Naive B cell (primary cell): Measurements from ENCODE around the gene ZNF385B. TPM values are rescaled to one million over a fixed set of nuclear protein-coding genes. Genes with fewer than 3 reads are reported as not detected.
A peak's percentile ranks its signal among the peaks of the same experiment; 100 is the strongest.
"Not testable (repeated sequence)": the region's sequence is repeated elsewhere in the genome, so short reads cannot be mapped to it uniquely, and the experiment has no call there.

Experiments used
- ATAC-seq, 2 donors: fragments of 150-1000 bp; cut with Tn5 transposase; 2 replicates each; pipeline ENCODE4 v1.10.0; 2021; ENCODE audit warnings: low read depth in 2 of 2, mild to moderate bottlenecking in 2 of 2, moderate library complexity in 2 of 2
- DNase-seq: peaks from one replicate; pipeline ENCODE4 v3.0.0; 2022
- H3K27ac Mint-ChIP-seq, 6 donors: one replicate each; pipeline ENCODE4 v1.8.0; 2020 to 2022; ENCODE audit warnings: mild to moderate bottlenecking in 6 of 6, mixed read lengths in 6 of 6, moderate library complexity in 5 of 6, inconsistent platforms in 2 of 6
- H3K27me3 Mint-ChIP-seq, 3 donors: one replicate each; pipeline ENCODE4 v1.8.0; 2021 to 2022; ENCODE audit warnings: mixed read lengths in 3 of 3, mild to moderate bottlenecking in 1 of 3
- H3K36me3 Mint-ChIP-seq, 2 donors: one replicate each; pipeline ENCODE4 v1.8.0; 2020 to 2022; ENCODE audit warnings: mixed read lengths in 2 of 2, inconsistent platforms in 1 of 2, mild to moderate bottlenecking in 1 of 2
- H3K4me1 Mint-ChIP-seq, 3 donors: one replicate each; pipeline ENCODE4 v1.8.0; 2020 to 2022; ENCODE audit warnings: mixed read lengths in 3 of 3, inconsistent platforms in 1 of 3, mild to moderate bottlenecking in 1 of 3, moderate library complexity in 1 of 3
- H3K4me3 Mint-ChIP-seq, 8 donors: one replicate each; pipeline ENCODE4 v1.8.0; 2020 to 2022; ENCODE audit warnings: mild to moderate bottlenecking in 8 of 8, mixed read lengths in 8 of 8, moderate library complexity in 8 of 8, inconsistent platforms in 2 of 8
- H3K9me3 Mint-ChIP-seq, 7 donors: one replicate each; pipeline ENCODE4 v1.8.0; 2020 to 2022; ENCODE audit warnings: mixed read lengths in 7 of 7, mild to moderate bottlenecking in 5 of 7, inconsistent platforms in 2 of 7, moderate library complexity in 1 of 7
- polyA plus RNA-seq, 6 donors: library from polyadenylated mRNA; unstranded; fragments of 300-500 nt; fragmentation: Illumina TruSeq; gene quantifications; one replicate each; pipeline ENCODE4 v1.2.3, GENCODE V29; 2021; ENCODE audit warnings: low read depth in 6 of 6

Gene ZNF385B
- polyA plus RNA-seq, 6 donors from 2014 or later, result not detected

DNA sequence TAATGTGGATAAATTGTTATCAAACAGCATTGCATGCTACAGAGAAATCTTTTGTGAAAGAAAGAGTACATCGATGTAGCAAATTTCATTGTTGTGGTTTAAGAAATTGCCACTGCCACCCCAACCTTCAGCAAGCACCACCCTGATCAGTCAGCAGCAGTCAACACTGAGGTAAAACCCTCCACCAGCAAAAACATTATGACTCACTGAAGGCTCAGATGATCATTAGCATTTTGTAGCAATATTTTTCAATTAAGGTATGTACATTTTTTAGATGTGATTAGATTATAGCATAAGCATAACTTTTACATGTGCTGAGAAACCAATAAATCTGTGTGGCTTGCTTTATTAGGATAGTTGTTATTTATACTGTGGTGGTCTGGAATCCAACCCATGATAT lies 75.5 kb downstream of the ZNF385B start:
- Mint-ChIP-seq H3K4me3 (no peak overlapping the region), H3K4me1 (no peaks in the 10 kb centered on the region), H3K9me3 (peaks cover 0 to 12% (median 3%) of the 10 kb centered on the region in 7 donors), H3K36me3 (no peaks in the 10 kb centered on the region), H3K27me3 (peaks cover 0 to 3% (median 0%) of the 10 kb centered on the region in 3 donors), H3K27ac (no peak overlapping the region)
- ATAC-seq (no peak), DNase-seq (no peak)

DNA sequence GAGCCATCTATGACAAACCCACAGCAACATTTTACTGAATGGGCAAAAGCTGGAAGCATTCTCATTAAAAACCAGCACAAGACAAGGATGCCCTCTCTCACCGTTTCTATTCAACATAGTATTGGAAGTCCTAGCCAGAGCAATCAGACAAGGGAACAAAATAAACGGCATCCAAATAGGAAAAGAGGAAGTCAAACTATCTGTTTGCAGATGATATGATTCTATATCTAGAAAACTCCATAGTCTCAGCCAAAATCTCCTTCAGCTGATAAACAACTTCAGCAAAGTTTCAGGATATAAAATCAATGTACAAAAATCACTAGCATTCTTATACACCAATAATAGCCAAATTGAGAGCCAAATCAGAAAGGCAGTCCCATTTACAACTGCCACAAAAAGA lies 79.1 kb downstream of the ZNF385B start:
- H3K36me3 Mint-ChIP-seq, H3K27ac Mint-ChIP-seq, H3K27me3 Mint-ChIP-seq, H3K4me1 Mint-ChIP-seq, ATAC-seq, DNase-seq, H3K4me3 Mint-ChIP-seq: not testable (repeated sequence)
- H3K9me3 Mint-ChIP-seq, result peaks cover 0 to 12% (median 3%) of the 10 kb centered on the region in 7 donors

DNA sequence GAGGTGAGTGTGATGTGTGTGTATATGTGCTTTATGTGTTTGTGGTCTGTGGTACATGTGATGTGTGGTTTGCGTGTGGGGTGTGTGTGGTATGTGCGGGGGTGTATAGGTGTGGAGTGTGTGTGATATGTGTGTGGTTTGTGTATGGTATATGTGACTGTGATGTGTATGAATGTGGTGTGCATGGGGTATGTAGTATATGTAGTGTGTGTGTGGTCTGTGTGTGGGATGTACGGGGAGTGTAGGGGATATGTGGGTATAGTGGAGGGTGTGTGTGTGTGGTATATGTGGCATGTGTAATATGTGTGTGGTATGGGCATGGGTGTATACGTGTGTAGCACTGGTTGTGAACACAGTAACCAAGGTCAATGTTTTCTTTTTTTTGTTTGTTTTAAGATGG lies 87.4 kb downstream of the ZNF385B start:
- H3K36me3 Mint-ChIP-seq, result no peaks in the 10 kb centered on the region
- ATAC-seq (no peak), DNase-seq (no peak)
- H3K27me3 Mint-ChIP-seq, result peaks cover 14 to 31% (median 23%) of the 10 kb centered on the region in 3 donors
- no peak overlapping the region for H3K4me3 Mint-ChIP-seq
- no peaks in the 10 kb centered on the region for H3K4me1 Mint-ChIP-seq
- H3K27ac Mint-ChIP-seq, result no peak overlapping the region
- H3K9me3 Mint-ChIP-seq, result peaks cover 0 to 5% (median 0%) of the 10 kb centered on the region in 7 donors

DNA sequence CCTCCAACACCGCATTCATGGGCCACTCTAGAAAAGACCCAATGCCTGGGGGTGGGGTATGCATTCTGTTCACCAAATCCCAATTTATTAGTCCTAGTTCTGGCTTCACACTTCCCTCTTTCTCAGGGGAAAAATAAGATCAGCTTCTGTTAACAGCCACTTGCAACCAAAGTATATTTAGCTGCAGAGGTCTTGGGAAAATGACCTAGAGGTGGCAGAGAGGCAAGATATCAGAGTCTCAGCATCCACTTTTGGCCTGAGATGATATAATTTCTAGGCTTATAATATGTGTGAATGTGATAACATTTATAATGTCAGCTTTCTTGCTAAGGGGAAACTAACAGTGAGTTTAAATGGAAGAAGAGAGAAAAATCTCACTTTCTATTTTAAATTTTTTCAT lies 89.1 kb downstream of the ZNF385B start:
- ATAC-seq (no peak), DNase-seq (no peak)
- Mint-ChIP-seq H3K4me1 (no peaks in the 10 kb centered on the region), H3K27me3 (peaks cover 16 to 27% (median 23%) of the 10 kb centered on the region in 3 donors), H3K4me3 (no peak overlapping the region), H3K36me3 (no peaks in the 10 kb centered on the region), H3K9me3 (peaks cover 0 to 5% (median 0%) of the 10 kb centered on the region in 7 donors), H3K27ac (no peak overlapping the region)

DNA sequence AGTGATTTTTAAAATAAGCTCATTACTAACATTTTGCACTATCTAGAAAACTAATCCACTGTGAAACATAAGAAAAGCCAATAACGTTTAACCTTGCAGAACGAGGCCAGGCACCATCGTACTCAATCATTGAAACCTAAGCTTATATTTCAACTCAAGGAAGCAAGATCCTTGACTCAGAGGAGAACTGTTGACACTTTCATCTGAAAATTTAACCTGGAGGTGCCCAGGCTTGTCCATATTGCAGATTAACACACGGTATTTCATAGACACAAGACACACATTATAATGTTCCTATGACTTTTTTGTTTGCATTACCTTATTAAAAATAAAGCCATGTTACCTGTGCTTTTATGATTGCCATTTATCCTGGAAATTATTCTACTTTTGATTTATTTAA lies 89.6 kb downstream of the ZNF385B start:
- DNase-seq, result no peak
- Mint-ChIP-seq H3K4me1 (no peaks in the 10 kb centered on the region), H3K27me3 (peaks cover 19 to 28% (median 23%) of the 10 kb centered on the region in 3 donors), H3K4me3 (no peak overlapping the region), H3K36me3 (no peaks in the 10 kb centered on the region), H3K27ac (no peak overlapping the region), H3K9me3 (peaks cover 0 to 5% (median 0%) of the 10 kb centered on the region in 7 donors)
- no peak for ATAC-seq

DNA sequence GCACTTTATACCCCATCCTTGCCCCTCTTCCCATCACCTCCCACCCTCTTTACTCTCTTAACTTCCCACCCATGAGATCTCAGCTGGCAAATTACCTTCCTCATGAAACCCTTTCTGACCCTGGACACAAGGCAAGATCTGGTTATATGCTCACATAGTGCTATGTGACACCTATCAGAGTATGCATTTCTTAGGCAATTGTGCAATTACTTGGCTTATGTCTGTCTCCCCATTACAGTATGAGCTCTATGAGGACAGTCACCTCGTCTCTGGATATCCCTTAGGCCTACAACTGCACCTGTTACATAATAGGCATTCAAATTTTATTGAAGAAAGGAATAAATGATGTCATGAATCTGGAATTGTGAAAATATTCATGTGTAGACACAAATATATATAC lies 91.4 kb downstream of the ZNF385B start:
- DNase-seq (no peak), ATAC-seq (no peak)
- Mint-ChIP-seq H3K9me3 (peaks cover 1 to 6% (median 2%) of the 10 kb centered on the region in 7 donors), H3K27me3 (peaks cover 23 to 27% (median 26%) of the 10 kb centered on the region in 3 donors), H3K27ac (no peak overlapping the region), H3K4me1 (no peaks in the 10 kb centered on the region), H3K4me3 (no peak overlapping the region), H3K36me3 (peaks cover 0 to 3% of the 10 kb centered on the region in 2 donors)

DNA sequence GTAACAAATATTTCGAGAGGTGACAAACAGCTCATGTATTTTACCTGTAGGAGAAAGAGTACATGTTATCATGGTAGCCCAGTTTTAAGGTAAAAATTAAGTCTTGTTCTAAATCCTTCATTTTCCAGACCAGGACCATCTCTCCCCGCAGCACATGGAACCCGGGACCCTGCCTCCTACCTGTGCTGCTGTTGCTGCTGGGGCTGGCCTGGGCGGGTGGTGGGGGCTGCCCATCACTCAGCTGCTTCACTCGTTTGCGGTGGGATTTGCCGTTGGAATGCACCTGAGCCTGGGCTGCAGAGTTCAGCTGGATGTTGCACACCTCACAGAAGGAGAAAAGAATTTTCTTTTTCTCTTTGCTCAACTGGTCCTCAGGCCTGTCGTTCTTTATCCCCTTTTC lies 92.1 kb downstream of the ZNF385B start:
- ATAC-seq, result no peak
- no peak overlapping the region for H3K27ac Mint-ChIP-seq

DNA sequence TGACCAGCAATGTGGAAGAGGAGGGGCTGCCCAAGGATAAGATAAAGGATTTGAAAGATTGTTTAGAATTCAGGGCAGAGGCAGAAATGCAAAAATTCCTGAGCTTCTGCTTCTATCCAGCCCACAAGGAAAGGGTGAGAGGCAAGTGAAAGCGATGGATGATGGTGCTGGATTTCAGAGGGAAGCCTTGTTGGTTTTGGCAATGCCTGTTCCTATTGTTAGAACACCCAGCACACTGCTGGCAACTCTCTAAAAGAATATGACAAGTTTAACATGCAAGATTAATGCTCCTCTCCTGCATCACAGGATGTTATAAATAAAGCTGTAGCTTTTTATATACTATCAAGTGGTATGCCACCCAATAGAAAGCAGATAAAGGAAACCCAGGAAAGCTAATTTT lies 92.6 kb downstream of the ZNF385B start:
- ATAC-seq, result no peak
- Mint-ChIP-seq H3K27me3 (peaks cover 19 to 31% (median 28%) of the 10 kb centered on the region in 3 donors), H3K27ac (no peak overlapping the region), H3K4me3 (no peak overlapping the region), H3K4me1 (no peaks in the 10 kb centered on the region), H3K9me3 (peaks cover 6 to 15% (median 10%) of the 10 kb centered on the region in 7 donors), H3K36me3 (peaks cover 0 to 10% of the 10 kb centered on the region in 2 donors)
- DNase-seq, result no peak

More for the DNA sequence above, 92.1 kb downstream of the ZNF385B start:
- Mint-ChIP-seq H3K27me3 (peaks cover 23 to 33% (median 32%) of the 10 kb centered on the region in 3 donors), H3K36me3 (peaks cover 0 to 10% of the 10 kb centered on the region in 2 donors), H3K4me1 (no peaks in the 10 kb centered on the region), H3K4me3 (no peak overlapping the region), H3K9me3 (peaks cover 5 to 13% (median 8%) of the 10 kb centered on the region in 7 donors)
- DNase-seq, result no peak

DNA sequence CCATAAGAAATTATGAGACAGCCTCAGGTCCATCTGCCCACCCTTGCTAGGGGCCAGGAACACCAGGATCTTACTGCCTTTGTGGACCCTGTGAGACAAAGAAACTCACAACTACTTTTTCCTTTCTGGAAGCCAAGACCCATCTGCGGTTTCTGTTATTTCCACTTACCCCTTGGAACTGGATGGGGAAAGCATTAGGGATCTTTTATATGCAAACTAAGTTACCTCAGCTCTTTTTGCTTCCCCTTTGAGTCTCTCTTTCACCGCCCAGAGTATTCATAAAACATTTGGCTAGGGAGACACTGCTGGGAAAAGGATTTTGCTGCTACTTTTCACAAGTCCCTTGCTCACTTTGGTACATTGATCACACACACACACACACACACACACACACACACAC lies 95.7 kb downstream of the ZNF385B start:
- Mint-ChIP-seq H3K4me1 (no peaks in the 10 kb centered on the region), H3K4me3 (no peak overlapping the region), H3K27me3 (peaks cover 9 to 35% (median 19%) of the 10 kb centered on the region in 3 donors), H3K36me3 (peaks cover 0 to 10% of the 10 kb centered on the region in 2 donors), H3K9me3 (peaks cover 7 to 33% (median 11%) of the 10 kb centered on the region in 7 donors), H3K27ac (no peak overlapping the region)
- DNase-seq, result no peak
- no peak for ATAC-seq

DNA sequence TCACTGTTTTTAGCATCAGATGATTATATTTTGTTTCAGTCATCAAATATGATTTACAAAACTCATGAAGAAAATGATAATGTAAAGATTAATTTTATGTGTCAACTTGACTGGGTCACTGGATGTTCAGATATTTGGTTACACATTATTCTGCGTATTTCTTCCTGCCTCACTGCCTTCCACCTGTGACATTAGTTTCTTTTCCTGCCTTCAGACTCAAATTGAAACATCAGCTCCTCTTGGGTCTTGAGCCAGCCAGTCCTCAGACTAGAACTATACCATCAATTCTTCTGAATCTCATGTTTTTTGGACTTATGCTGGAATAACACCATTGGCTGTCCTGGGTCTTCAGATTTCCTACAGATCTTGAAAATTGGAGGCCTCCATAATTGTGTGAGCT lies 96.7 kb downstream of the ZNF385B start:
- Mint-ChIP-seq H3K27me3 (peaks cover 9 to 40% (median 28%) of the 10 kb centered on the region in 3 donors), H3K4me3 (no peak overlapping the region), H3K27ac (no peak overlapping the region), H3K9me3 (peaks cover 7 to 33% (median 13%) of the 10 kb centered on the region in 7 donors), H3K36me3 (peaks cover 0 to 10% of the 10 kb centered on the region in 2 donors), H3K4me1 (no peaks in the 10 kb centered on the region)
- DNase-seq (no peak), ATAC-seq (no peak)

DNA sequence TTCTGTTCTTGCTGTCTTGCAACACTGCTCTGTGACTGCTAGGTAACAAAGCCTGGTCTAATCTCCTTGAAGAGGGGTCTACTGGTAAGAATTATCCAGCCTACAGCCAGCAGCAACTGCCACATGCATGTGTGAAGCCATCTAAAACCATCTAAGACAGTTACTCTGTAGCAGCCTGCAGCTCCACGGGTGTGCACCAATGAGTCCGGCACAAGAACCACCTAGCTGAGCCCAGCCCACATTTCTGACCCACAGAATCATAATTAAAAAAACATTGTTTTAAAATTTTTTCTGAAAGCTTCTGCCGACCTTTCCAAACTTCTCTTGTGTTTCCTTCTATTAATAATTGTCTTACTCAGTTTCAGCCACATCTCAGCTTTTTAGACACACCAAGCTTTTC lies 102.8 kb downstream of the ZNF385B start:
- Mint-ChIP-seq H3K4me1 (no peaks in the 10 kb centered on the region), H3K9me3 (peaks cover 0 to 16% (median 4%) of the 10 kb centered on the region in 7 donors), H3K27ac (no peak overlapping the region), H3K4me3 (no peak overlapping the region), H3K27me3 (peaks cover 9 to 38% (median 18%) of the 10 kb centered on the region in 3 donors), H3K36me3 (no peaks in the 10 kb centered on the region)
- no peak for DNase-seq
- no peak for ATAC-seq

DNA sequence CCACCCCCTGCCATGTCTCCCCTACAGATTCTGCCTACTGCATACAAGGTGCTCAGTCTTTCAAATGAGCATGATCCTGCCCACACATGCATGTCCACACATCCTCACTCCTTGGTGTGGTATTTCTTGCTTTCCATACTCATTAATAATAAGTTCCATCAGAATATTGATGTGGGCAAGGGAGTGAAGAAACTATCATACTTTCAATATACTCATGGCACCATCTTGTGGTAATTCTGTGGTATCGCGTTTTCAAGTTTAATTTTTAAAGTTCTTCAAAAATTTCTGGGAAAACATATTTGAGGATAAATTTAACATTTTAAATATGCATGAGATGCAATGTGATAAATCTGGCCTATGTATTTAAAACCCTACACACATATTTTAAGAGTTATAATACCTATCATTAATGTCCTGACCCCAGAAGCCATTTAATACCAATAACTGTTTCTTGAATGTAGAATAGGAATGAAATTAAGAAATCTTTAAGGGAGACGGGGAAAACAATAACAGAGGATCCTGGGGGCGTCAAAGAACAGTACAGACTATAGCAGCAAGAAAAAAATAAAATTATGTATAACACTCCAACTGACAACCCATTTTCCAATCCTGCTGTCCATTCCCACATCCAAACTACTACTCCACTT lies 110.1 kb downstream of the ZNF385B start:
- H3K27ac Mint-ChIP-seq, result no peak overlapping the region
- H3K4me3 Mint-ChIP-seq, result no peak overlapping the region
- H3K9me3 Mint-ChIP-seq, result no peaks in the 10 kb centered on the region
- H3K27me3 Mint-ChIP-seq, result peaks cover 0 to 15% (median 5%) of the 10 kb centered on the region in 3 donors
- DNase-seq (peak; percentile 1), ATAC-seq (no peak)
- no peaks in the 10 kb centered on the region for H3K4me1 Mint-ChIP-seq
- no peaks in the 10 kb centered on the region for H3K36me3 Mint-ChIP-seq

DNA sequence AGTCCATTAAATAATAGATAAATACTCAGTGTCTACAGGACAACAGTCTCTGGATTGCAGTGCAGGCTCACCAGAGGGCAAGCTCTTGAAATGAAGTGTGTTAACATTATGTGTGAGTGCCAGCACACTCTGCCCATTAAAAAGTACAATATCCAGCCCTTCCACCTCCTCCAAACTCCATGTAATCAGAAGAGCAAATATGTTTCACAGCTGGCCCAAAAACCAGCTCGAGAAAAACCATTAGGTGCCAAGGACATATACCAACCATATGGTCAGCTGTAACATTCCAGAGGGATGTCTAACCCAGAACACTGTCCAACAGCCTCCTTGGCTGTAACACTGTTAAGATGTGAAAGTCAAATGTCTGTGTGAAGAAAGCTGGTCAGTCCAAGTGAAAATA lies 112.2 kb downstream of the ZNF385B start:
- ATAC-seq (no peak), DNase-seq (no peak)
- no peaks in the 10 kb centered on the region for H3K9me3 Mint-ChIP-seq
- no peaks in the 10 kb centered on the region for H3K4me1 Mint-ChIP-seq
- H3K4me3 Mint-ChIP-seq, result no peak overlapping the region
- peaks cover 0 to 15% (median 4%) of the 10 kb centered on the region in 3 donors for H3K27me3 Mint-ChIP-seq
- H3K27ac Mint-ChIP-seq, result peak overlapping the region in 1 of 6 donors; percentile 0
- no peaks in the 10 kb centered on the region for H3K36me3 Mint-ChIP-seq

DNA sequence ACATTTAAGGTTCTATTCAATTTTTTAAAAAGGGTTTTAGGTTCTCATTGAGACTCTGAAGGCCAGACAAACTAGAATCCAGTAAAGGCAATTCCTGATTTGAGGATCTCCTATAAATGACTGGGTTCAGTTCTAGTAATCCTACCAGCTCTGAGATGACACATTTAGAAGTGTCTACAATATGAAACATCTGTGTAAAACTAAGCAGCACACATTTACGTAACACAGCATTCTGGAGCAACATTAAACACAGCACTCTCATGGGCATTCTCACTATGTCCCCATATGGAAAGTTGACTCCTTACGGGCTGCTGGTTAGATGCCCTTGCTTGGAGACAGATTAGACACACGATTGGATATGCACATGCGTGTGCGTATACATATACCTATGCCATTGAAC lies 114.4 kb downstream of the ZNF385B start:
- ATAC-seq (no peak), DNase-seq (no peak)
- Mint-ChIP-seq H3K27me3 (peaks cover 0 to 15% (median 0%) of the 10 kb centered on the region in 3 donors), H3K9me3 (no peaks in the 10 kb centered on the region), H3K4me1 (no peaks in the 10 kb centered on the region), H3K27ac (no peak overlapping the region), H3K36me3 (no peaks in the 10 kb centered on the region), H3K4me3 (no peak overlapping the region)
